Progenitor cell of endocrine pancreas (in vitro differentiated cells): ENCODE results near the gene ERCC1. TPM values are rescaled to one million over a fixed set of nuclear protein-coding genes. Genes with fewer than 3 reads are reported as not detected.
"Not testable (repeated sequence)": the region's sequence is repeated elsewhere in the genome, so short reads cannot be mapped to it uniquely, and the experiment has no call there.

Source experiments
- DNase-seq: peaks from one replicate; pipeline ENCODE4 v3.0.0; 2021; ENCODE audit warnings: low spot score; ENCODE audit not compliant: unreplicated experiment
- H3K27ac Mint-ChIP-seq: 2 replicates; pipeline ENCODE4 v1.8.0; 2021; ENCODE audit warnings: mild to moderate bottlenecking, moderate library complexity, mixed read lengths
- H3K27me3 Mint-ChIP-seq: 2 replicates; pipeline ENCODE4 v1.8.0; 2021; ENCODE audit warnings: mixed read lengths
- H3K36me3 Mint-ChIP-seq: 2 replicates; pipeline ENCODE4 v1.8.0; 2022; ENCODE audit warnings: mixed read lengths; ENCODE audit not compliant: insufficient read depth
- H3K4me1 Mint-ChIP-seq: 2 replicates; pipeline ENCODE4 v1.8.0; 2021; ENCODE audit warnings: low read depth, mixed read lengths
- H3K4me3 Mint-ChIP-seq: 2 replicates; pipeline ENCODE4 v1.8.0; 2021; ENCODE audit warnings: low read depth, mild to moderate bottlenecking, moderate library complexity, mixed read lengths
- H3K9me3 Mint-ChIP-seq: 2 replicates; pipeline ENCODE4 v1.8.0; 2021; ENCODE audit warnings: low read depth, mixed read lengths
- total RNA-seq: library from RNA; stranded (reverse); gene quantifications from 2 replicates; pipeline ENCODE4 v1.2.1, GENCODE V29; 2021
- TF ChIP-seq, protein P1 (sequence below): fragments of 200-600 bp; sonication (generic); IDR thresholded peaks from one replicate; pipeline ENCODE4 v1.5.0; 2021; ENCODE audit warnings: antibody characterized with exemption, mild to moderate bottlenecking; ENCODE audit not compliant: unreplicated experiment

ERCC1 gene
- total RNA-seq, 1 donor from 2014 or later = 64.8 TPM

- no peak overlapping the region for H3K27ac Mint-ChIP-seq
Measured at GRCh38 chr19:45439569-45440258, 16.0 kb upstream of the ERCC1 start.

GRCh38 chr19:45439190-45439568 lies 15.5 kb upstream of the ERCC1 start:
- H3K4me3 Mint-ChIP-seq = peak overlapping the region; percentile 73

More at GRCh38 chr19:45439569-45440258, 16.0 kb upstream of the ERCC1 start:
- no peaks in the 10 kb centered on the region for H3K36me3 Mint-ChIP-seq
- H3K27me3 Mint-ChIP-seq = no peaks in the 10 kb centered on the region
- peak; percentile 72 for DNase-seq
- H3K4me1 Mint-ChIP-seq = peaks cover 9% of the 10 kb centered on the region
- H3K4me3 Mint-ChIP-seq = peak overlapping the region; percentile 73
- no peaks in the 10 kb centered on the region for H3K9me3 Mint-ChIP-seq
- TF ChIP-seq, protein P1, sequence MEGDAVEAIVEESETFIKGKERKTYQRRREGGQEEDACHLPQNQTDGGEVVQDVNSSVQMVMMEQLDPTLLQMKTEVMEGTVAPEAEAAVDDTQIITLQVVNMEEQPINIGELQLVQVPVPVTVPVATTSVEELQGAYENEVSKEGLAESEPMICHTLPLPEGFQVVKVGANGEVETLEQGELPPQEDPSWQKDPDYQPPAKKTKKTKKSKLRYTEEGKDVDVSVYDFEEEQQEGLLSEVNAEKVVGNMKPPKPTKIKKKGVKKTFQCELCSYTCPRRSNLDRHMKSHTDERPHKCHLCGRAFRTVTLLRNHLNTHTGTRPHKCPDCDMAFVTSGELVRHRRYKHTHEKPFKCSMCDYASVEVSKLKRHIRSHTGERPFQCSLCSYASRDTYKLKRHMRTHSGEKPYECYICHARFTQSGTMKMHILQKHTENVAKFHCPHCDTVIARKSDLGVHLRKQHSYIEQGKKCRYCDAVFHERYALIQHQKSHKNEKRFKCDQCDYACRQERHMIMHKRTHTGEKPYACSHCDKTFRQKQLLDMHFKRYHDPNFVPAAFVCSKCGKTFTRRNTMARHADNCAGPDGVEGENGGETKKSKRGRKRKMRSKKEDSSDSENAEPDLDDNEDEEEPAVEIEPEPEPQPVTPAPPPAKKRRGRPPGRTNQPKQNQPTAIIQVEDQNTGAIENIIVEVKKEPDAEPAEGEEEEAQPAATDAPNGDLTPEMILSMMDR = peak; percentile 100

DNA sequence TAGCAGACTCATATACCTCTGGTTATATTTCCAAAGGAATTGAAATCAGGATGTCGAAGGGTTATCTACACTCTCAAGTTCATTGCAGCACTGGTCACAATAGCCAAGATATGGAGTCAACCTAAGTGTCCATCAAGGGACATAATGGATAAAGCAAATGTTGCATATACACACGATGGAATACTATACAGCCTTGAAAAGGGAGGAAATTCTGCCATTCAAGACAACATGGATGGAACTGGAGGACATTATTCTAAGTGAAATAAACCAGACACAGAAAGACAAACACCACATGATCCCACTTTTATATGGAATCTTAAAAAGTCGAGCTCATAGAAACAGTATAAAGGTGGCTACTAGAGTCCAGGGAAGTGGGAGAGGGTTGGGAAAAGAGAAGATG lies 13.6 kb upstream of the ERCC1 start:
- DNase-seq = no peak
- no peak overlapping the region for H3K27ac Mint-ChIP-seq
- no peaks in the 10 kb centered on the region for H3K9me3 Mint-ChIP-seq
- TF ChIP-seq, protein P1 = no peak
- peaks cover 3% of the 10 kb centered on the region for H3K4me1 Mint-ChIP-seq
- H3K4me3 Mint-ChIP-seq = no peak overlapping the region
- H3K27me3 Mint-ChIP-seq = no peaks in the 10 kb centered on the region
- H3K36me3 Mint-ChIP-seq = no peaks in the 10 kb centered on the region

More at GRCh38 chr19:45439190-45439568, 15.5 kb upstream of the ERCC1 start:
- Mint-ChIP-seq H3K27ac (no peak overlapping the region), H3K9me3 (no peaks in the 10 kb centered on the region), H3K4me1 (peaks cover 4% of the 10 kb centered on the region), H3K36me3 (no peaks in the 10 kb centered on the region), H3K27me3 (no peaks in the 10 kb centered on the region)
- no peak for DNase-seq
- TF ChIP-seq, protein P1 = no peak

GRCh38 chr19:45432543-45432942 lies 8.8 kb upstream of the ERCC1 start:
- H3K36me3 Mint-ChIP-seq, H3K4me3 Mint-ChIP-seq, H3K4me1 Mint-ChIP-seq, H3K9me3 Mint-ChIP-seq, H3K27me3 Mint-ChIP-seq, H3K27ac Mint-ChIP-seq, DNase-seq: not testable (repeated sequence)

- not testable (repeated sequence) for H3K4me3 Mint-ChIP-seq, H3K27me3 Mint-ChIP-seq, H3K4me1 Mint-ChIP-seq, H3K27ac Mint-ChIP-seq, H3K9me3 Mint-ChIP-seq, DNase-seq, H3K36me3 Mint-ChIP-seq
Measured at GRCh38 chr19:45431008-45431407, 7.3 kb upstream of the ERCC1 start.

GRCh38 chr19:45429896-45430295 lies 6.2 kb upstream of the ERCC1 start:
- not testable (repeated sequence) for DNase-seq, H3K27me3 Mint-ChIP-seq, H3K36me3 Mint-ChIP-seq, H3K4me1 Mint-ChIP-seq, H3K27ac Mint-ChIP-seq, H3K9me3 Mint-ChIP-seq, H3K4me3 Mint-ChIP-seq
